Aorta (tissue), 5 donors: ENCODE measurements around the gene TMC2. TPM values are rescaled to one million over a fixed set of nuclear protein-coding genes. Genes with fewer than 3 reads are reported as not detected.
A peak's percentile ranks its signal among the peaks of the same experiment; 100 is the strongest.

ENCODE experiments used
- ATAC-seq: fragments of 200-7000 bp; cut with Tn5 transposase; one replicate; pipeline ENCODE4 v1.9.1; 2022; ENCODE audit warnings: moderate library complexity; ENCODE audit not compliant: low FRiP score
- DNase-seq, 2 donors: peaks; one replicate each; pipeline ENCODE4 v3.0.0-alpha.2; 2020
- H3K27ac ChIP-seq, 2 donors: one replicate each; pipeline ENCODE4 v1.5.1; 2013; ENCODE audit warnings: low read length in 2 of 2, mild to moderate bottlenecking in 2 of 2, moderate library complexity in 2 of 2, control low read depth in 1 of 2, inconsistent platforms in 1 of 2, low read depth in 1 of 2
- H3K27me3 ChIP-seq, 2 donors: one replicate each; pipeline ENCODE4 v1.6.1; 2013; ENCODE audit warnings: control low read depth in 1 of 2, low read length in 1 of 2, mild to moderate bottlenecking in 1 of 2, moderate library complexity in 1 of 2; ENCODE audit not compliant: insufficient read depth in 2 of 2, control insufficient read depth in 1 of 2
- H3K36me3 ChIP-seq, 2 donors: one replicate each; pipeline ENCODE4 v1.6.1; 2013; ENCODE audit warnings: control low read depth in 1 of 2, low read length in 1 of 2, mild to moderate bottlenecking in 1 of 2; ENCODE audit not compliant: insufficient read depth in 2 of 2, control insufficient read depth in 1 of 2
- H3K4me1 ChIP-seq, 2 donors: one replicate each; pipeline ENCODE4 v1.6.1; 2013; ENCODE audit warnings: low read length in 2 of 2, control low read depth in 1 of 2, mild to moderate bottlenecking in 1 of 2, moderate library complexity in 1 of 2; ENCODE audit not compliant: insufficient read depth in 2 of 2, control insufficient read depth in 1 of 2
- H3K4me3 ChIP-seq, 2 donors: one replicate each; pipeline ENCODE4 v1.5.1; 2013; ENCODE audit warnings: low read length in 2 of 2, control low read depth in 1 of 2, mild to moderate bottlenecking in 1 of 2
- H3K9me3 ChIP-seq: one replicate; pipeline ENCODE4 v1.6.1; 2013; ENCODE audit warnings: mild to moderate bottlenecking, low read length; ENCODE audit not compliant: control insufficient read depth
- WGBS, 2 donors: extraction: QIAGEN DNeasy Blood & Tissue Kit; methylation state at CpG; one replicate each; pipeline ENCODE4 v1.1.7; 2013; 5-methylcytosine and 5-hydroxymethylcytosine counted together
- intact Hi-C, 2 donors: fragments of 100-400 bp; cut with DNase I; formaldehyde crosslinking; loops; one replicate each; pipeline versions ENCODE4 v1.14.2 to v1.15.0; 2022
- microRNA-seq, 2 donors: library from miRNA; unstranded; fragments of <30 nt; microRNA quantifications; one replicate each; pipeline ENCODE4 v1.2.0, GENCODE V29; 2020
- polyA plus RNA-seq, 2 donors: library from polyadenylated mRNA; stranded (reverse); fragments of 200-250 nt; gene quantifications; one replicate each; pipeline ENCODE4 v1.2.3, GENCODE V29; 2013
- total RNA-seq, 2 donors: library from RNA; stranded (reverse); fragmentation: NEBNext Ultra II Directional; extraction: Animal tissue kit (Norgen Biotek cat#: 25700); gene quantifications; one replicate each; pipeline ENCODE4 v1.2.1, GENCODE V29; 2021
- donor health status: healthy with polysubstance abuse.
- donor health status: Bipolar disorder and iron deficiency.
- donor health status: DM: no; HTN: no; CAD: no.
- donor health status: DM: no; HTN: no; CAD: no.
- donor health status: DM: yes; HTN: yes; CAD: no.

TMC2 gene
- total and polyA plus RNA-seq, 4 donors, result 0.10 to 0.15 TPM; not detected in 2

- intact Hi-C loops, result no loop called here
- no peak for ATAC-seq
- H3K9me3 ChIP-seq, result no peaks in the 10 kb centered on the region
- peak in 1 of 2 donors; percentile 78 for DNase-seq
- no peaks in the 10 kb centered on the region for H3K4me1 ChIP-seq
- H3K36me3 ChIP-seq, result no peaks in the 10 kb centered on the region
- 32 to 38% methylated on average over 18 of the region's 18 CpGs for WGBS, 2 donors
- no peaks in the 10 kb centered on the region for H3K27me3 ChIP-seq
- no peak overlapping the region for H3K27ac ChIP-seq
- H3K4me3 ChIP-seq, result no peak overlapping the region
Measured at GRCh38 chr20:2688041-2688591, 151.7 kb downstream of the TMC2 start.

DNA sequence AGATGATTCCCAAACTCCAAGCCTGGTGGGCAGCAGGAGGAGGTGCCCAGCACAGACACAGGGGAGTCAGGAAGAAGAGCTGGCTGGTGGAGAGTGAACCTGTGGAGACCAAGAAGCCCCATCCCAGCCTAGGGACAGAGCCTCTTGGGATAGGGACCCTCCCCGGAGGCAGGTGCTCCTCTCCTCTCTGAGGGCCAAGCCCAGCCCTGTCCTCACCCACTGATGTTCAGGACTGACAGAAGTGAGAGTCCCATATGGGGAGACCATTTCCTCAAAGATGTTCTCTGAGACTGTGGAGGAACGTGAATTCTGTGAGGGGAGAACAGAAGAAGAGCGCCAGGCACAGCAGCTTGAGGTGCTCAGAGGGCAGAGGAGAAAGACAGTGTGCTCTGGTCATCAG is 153.8 kb downstream of the TMC2 start:
- Histone ChIP-seq H3K9me3 (no peaks in the 10 kb centered on the region), H3K27me3 (no peaks in the 10 kb centered on the region), H3K27ac (no peak overlapping the region), H3K4me3 (no peak overlapping the region), H3K36me3 (no peaks in the 10 kb centered on the region), H3K4me1 (no peaks in the 10 kb centered on the region)
- intact Hi-C loops, result loop anchor here in 1 of 2 donors (5.0 kb wide), 1 partner anchor 162 kb away; no protein-coding TSS in a partner anchor
- ATAC-seq, result no peak
- peak in 1 of 2 donors; percentile 32 for DNase-seq
- WGBS, 2 donors, result 90 to 91% methylated on average over 3 of the region's 3 CpGs

GRCh38 chr20:2690718-2691117 is 154.3 kb downstream of the TMC2 start:
- H3K4me1 ChIP-seq, result no peaks in the 10 kb centered on the region
- H3K9me3 ChIP-seq, result no peaks in the 10 kb centered on the region
- H3K27me3 ChIP-seq, result no peaks in the 10 kb centered on the region
- peak in 1 of 2 donors; percentile 72 for DNase-seq
- no peak overlapping the region for H3K27ac ChIP-seq
- 83 to 84% methylated on average over 6 of the region's 6 CpGs for WGBS, 2 donors
- no peak for ATAC-seq
- H3K4me3 ChIP-seq, result no peak overlapping the region
- no peaks in the 10 kb centered on the region for H3K36me3 ChIP-seq
- intact Hi-C loops, result loop anchor here in 1 of 2 donors (5.0 kb wide), 1 partner anchor 162 kb away; no protein-coding TSS in a partner anchor

DNA sequence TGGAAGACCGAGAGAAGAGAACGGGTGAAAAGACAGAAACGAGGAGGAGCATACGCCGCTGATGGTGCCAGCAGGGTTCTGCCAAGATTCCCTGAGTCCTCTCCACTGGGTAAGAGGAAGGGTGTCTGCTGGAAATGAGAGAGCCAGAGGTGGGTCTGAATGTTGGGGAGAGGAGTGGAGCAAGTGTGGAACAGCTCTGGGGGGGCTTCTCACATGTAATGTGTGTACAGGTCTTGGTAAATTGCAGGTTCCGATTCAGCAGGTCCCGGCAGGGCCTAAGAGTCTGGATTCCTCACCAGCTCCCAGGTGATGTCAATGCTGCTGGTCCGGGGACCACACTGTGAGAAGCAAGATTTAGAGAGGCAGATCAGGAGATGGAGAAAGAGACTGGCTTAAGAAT is 154.8 kb downstream of the TMC2 start:
- H3K27ac ChIP-seq, result no peak overlapping the region
- 83 to 85% methylated on average over 8 of the region's 8 CpGs for WGBS, 2 donors
- H3K4me1 ChIP-seq, result no peaks in the 10 kb centered on the region

More for the DNA sequence above, 154.8 kb downstream of the TMC2 start:
- H3K36me3 ChIP-seq, result no peaks in the 10 kb centered on the region
- ATAC-seq (no peak), DNase-seq (peak in 1 of 2 donors; percentile 23)
- no peak overlapping the region for H3K4me3 ChIP-seq
- H3K9me3 ChIP-seq, result no peaks in the 10 kb centered on the region
- intact Hi-C loops, result loop anchor here in 1 of 2 donors (5.0 kb wide), 1 partner anchor 161 kb away; no protein-coding TSS in a partner anchor
- H3K27me3 ChIP-seq, result no peaks in the 10 kb centered on the region

Small RNA genes lying within 50 kb of the gene (microRNA-seq; reads per million reads assigned to microRNA genes)
- gene MIR1292, result 0.99 to 3.6 reads per million in 2 donors

Other genes with a start within 250 kb of the TMC2 start
- not detected for gene TGM3, start 240.6 kb upstream of the TMC2 start, total RNA-seq
- under 1 TPM; 0.72 to 0.75 TPM for gene TGM3, start 240.6 kb upstream of the TMC2 start, polyA plus RNA-seq
- not detected for gene TGM6, start 155.7 kb upstream of the TMC2 start, total RNA-seq
- gene TGM6, start 155.7 kb upstream of the TMC2 start, polyA plus RNA-seq, result not detected
- gene SNRPB, start 65.8 kb upstream of the TMC2 start, total RNA-seq, result 10 to 100 TPM; 84.2 to 89.8 TPM
- 100 to 1,000 TPM; 106 to 116 TPM for gene SNRPB, start 65.8 kb upstream of the TMC2 start, polyA plus RNA-seq
- 10 to 100 TPM; 13.9 to 15.0 TPM for gene ZNF343, start 27.7 kb upstream of the TMC2 start, total RNA-seq
- 1 to 10 TPM; 5.3 to 9.7 TPM for gene ZNF343, start 27.7 kb upstream of the TMC2 start, polyA plus RNA-seq
- gene NOP56, start 116.1 kb downstream of the TMC2 start, total RNA-seq, result 10 to 100 TPM; 81.6 to 88.3 TPM
- 100 to 1,000 TPM in 1 of 2 donors, 10 to 100 TPM in 1; 46.8 to 138 TPM for gene NOP56, start 116.1 kb downstream of the TMC2 start, polyA plus RNA-seq
- gene IDH3B, start 127.6 kb downstream of the TMC2 start, total RNA-seq, result 10 to 100 TPM; 51.4 to 63.1 TPM
- gene IDH3B, start 127.6 kb downstream of the TMC2 start, polyA plus RNA-seq, result 100 to 1,000 TPM in 1 of 2 donors, 10 to 100 TPM in 1; 55.3 to 104 TPM
- gene EBF4, start 156.2 kb downstream of the TMC2 start, total RNA-seq, result 10 to 100 TPM; 16.7 to 19.9 TPM
- gene EBF4, start 156.2 kb downstream of the TMC2 start, polyA plus RNA-seq, result 10 to 100 TPM; 10.8 to 30.3 TPM